H1 (cell line): ENCODE results near the gene KCTD8. TPM values are rescaled to one million over a fixed set of nuclear protein-coding genes. Genes with fewer than 3 reads are reported as not detected.

Experiments
- CTCF ChIA-PET: fragments of 300-600 bp; sonication (Branson Sonifier 250); formaldehyde crosslinking; loops from one replicate; lab custom pipeline; 2021; ENCODE audit not compliant: partially characterized antibody; lab: Charles Lee
- POLR2A ChIA-PET: fragments of 300-600 bp; sonication (Branson Sonifier 250); formaldehyde crosslinking; loops from one replicate; lab custom pipeline; 2021; ENCODE audit warnings: inconsistent platforms; ENCODE audit not compliant: partially characterized antibody; lab: Charles Lee
- DNase-seq, 2 experiments: peaks; one replicate each; pipeline versions ENCODE4 v3.0.0 to v3.0.0-alpha.2; 2010 to 2022; ENCODE audit warnings: low spot score in 2 of 2, low read depth in 1 of 2, mixed read lengths in 1 of 2
- FAIRE-seq: peaks from 2 replicates; lab custom pipeline; 2011; peaks lifted over from hg19 to GRCh38; lab: Jason Lieb, UNC
- H2AFZ ChIP-seq: 2 replicates; pipeline ENCODE4 v1.8.1; 2012; ENCODE audit warnings: low read length, inconsistent platforms
- H2AK5ac ChIP-seq: 2 replicates; pipeline ENCODE4 v1.6.1; 2013; ENCODE audit warnings: low read depth, low read length
- H2BK120ac ChIP-seq: replicated peaks from 2 replicates; pipeline ENCODE3; 2013; ENCODE audit warnings: low read depth, low read length, inconsistent platforms
- H2BK12ac ChIP-seq: 2 replicates; pipeline ENCODE4 v1.6.1; 2013; ENCODE audit warnings: low read depth, low read length
- H2BK15ac ChIP-seq: 2 replicates; pipeline ENCODE4 v1.6.1; 2013; ENCODE audit warnings: low read length
- H2BK20ac ChIP-seq: 2 replicates; pipeline ENCODE4 v1.6.1; 2013; ENCODE audit warnings: low read length
- H2BK5ac ChIP-seq: 2 replicates; pipeline ENCODE4 v1.6.1; 2013; ENCODE audit warnings: low read depth, low read length
- H3K14ac ChIP-seq: 2 replicates; pipeline ENCODE4 v1.6.1; 2013; ENCODE audit warnings: inconsistent platforms; ENCODE audit not compliant: insufficient read length
- H3K18ac ChIP-seq: 2 replicates; pipeline ENCODE4 v1.6.1; 2013; ENCODE audit warnings: low read length; ENCODE audit errors: extremely low read depth
- H3K23ac ChIP-seq: 2 replicates; pipeline ENCODE4 v1.6.1; 2013; ENCODE audit warnings: inconsistent platforms; ENCODE audit not compliant: insufficient read length
- H3K23me2 ChIP-seq: 2 replicates; pipeline ENCODE4 v1.6.1; 2013; ENCODE audit warnings: low read depth, low read length
- H3K27ac ChIP-seq: 2 replicates; pipeline ENCODE4 v1.6.1; 2011; ENCODE audit warnings: low read depth, low read length, inconsistent platforms
- H3K27me3 ChIP-seq, 4 experiments: replicated peaks in 1 of 4; 1 replicate in 1 of 4; 2 replicates in 3 of 4; pipeline versions ENCODE4 v1.6.1 to v1.8.1; 2011 to 2013; ENCODE audit warnings: low read length in 3 of 4, mild to moderate bottlenecking in 3 of 4, inconsistent platforms in 2 of 4, mixed read lengths in 2 of 4, moderate library complexity in 1 of 4; ENCODE audit not compliant: control insufficient read depth in 3 of 4, insufficient read depth in 3 of 4; ENCODE audit errors: extremely low read depth in 1 of 4
- H3K36me3 ChIP-seq, 4 experiments: 2 replicates each; pipeline versions ENCODE4 v1.6.1 to v1.8.1; 2011 to 2013; ENCODE audit warnings: mild to moderate bottlenecking in 4 of 4, low read length in 3 of 4, moderate library complexity in 2 of 4, control low read depth in 1 of 4, inconsistent platforms in 1 of 4; ENCODE audit not compliant: insufficient read depth in 4 of 4, control insufficient read depth in 2 of 4
- H3K4ac ChIP-seq: replicated peaks from 2 replicates; pipeline ENCODE3; 2013; ENCODE audit warnings: low read length, low read depth, mixed read lengths, inconsistent platforms; ENCODE audit not compliant: insufficient read length
- H3K4me1 ChIP-seq, 4 experiments: replicated peaks in 1 of 4; 1 replicate in 1 of 4; 2 replicates in 3 of 4; pipeline versions ENCODE4 v1.6.1 to v1.8.1; 2011 to 2013; ENCODE audit warnings: low read length in 3 of 4, inconsistent platforms in 2 of 4, mixed read lengths in 1 of 4; ENCODE audit not compliant: insufficient read depth in 4 of 4, control insufficient read depth in 3 of 4
- H3K4me2 ChIP-seq, 2 experiments: 2 replicates each; pipeline versions ENCODE4 v1.6.1 to v1.8.1; 2011 to 2013; ENCODE audit warnings: low read depth in 2 of 2, low read length in 2 of 2, control low read depth in 1 of 2, inconsistent platforms in 1 of 2, mild to moderate bottlenecking in 1 of 2; ENCODE audit not compliant: insufficient read depth in 1 of 2
- H3K4me3 ChIP-seq, 4 experiments: fragments of 200-600, 300-600 bp in 1 of 4; sonication (generic), shearing (Covaris generic), sonication (Bioruptor Twin) in 1 of 4; 2 replicates each; pipeline versions ENCODE4 v1.5.1 to v1.8.1; 2011 to 2016; ENCODE audit warnings: low read length in 4 of 4, low read depth in 3 of 4, control low read depth in 2 of 4, inconsistent platforms in 2 of 4, mild to moderate bottlenecking in 2 of 4, mixed read lengths in 1 of 4, moderate library complexity in 1 of 4; ENCODE audit not compliant: insufficient read depth in 2 of 4; ENCODE audit errors: extremely low read depth in 1 of 4
- H3K56ac ChIP-seq: replicated peaks from 2 replicates; pipeline ENCODE3; 2013; ENCODE audit warnings: low read depth, mild to moderate bottlenecking, mixed read lengths, low read length, inconsistent platforms; ENCODE audit not compliant: insufficient read length
- H3K79me1 ChIP-seq: 2 replicates; pipeline ENCODE4 v1.6.1; 2013; ENCODE audit warnings: low read depth, low read length, control low read depth
- H3K79me2 ChIP-seq, 2 experiments: 2 replicates each; pipeline versions ENCODE4 v1.6.1 to v1.8.1; 2012 to 2013; ENCODE audit warnings: low read length in 2 of 2, mild to moderate bottlenecking in 2 of 2, inconsistent platforms in 1 of 2; ENCODE audit not compliant: insufficient read depth in 2 of 2, control insufficient read depth in 1 of 2
- H3K9ac ChIP-seq, 4 experiments: replicated peaks in 1 of 4; 1 replicate in 1 of 4; 2 replicates in 3 of 4; pipeline versions ENCODE4 v1.6.1 to v1.8.1; 2011 to 2013; ENCODE audit warnings: low read depth in 3 of 4, low read length in 3 of 4, control low read depth in 2 of 4, mild to moderate bottlenecking in 2 of 4, moderate library complexity in 2 of 4, inconsistent platforms in 1 of 4; ENCODE audit errors: extremely low read depth in 1 of 4
- H3K9me3 ChIP-seq, 2 experiments: 2 replicates each; pipeline versions ENCODE4 v1.6.1 to v1.8.1; 2012 to 2013; ENCODE audit warnings: mild to moderate bottlenecking in 2 of 2, moderate library complexity in 2 of 2, control low read depth in 1 of 2, inconsistent platforms in 1 of 2, low read depth in 1 of 2, low read length in 1 of 2, mixed read lengths in 1 of 2; ENCODE audit not compliant: insufficient read depth in 2 of 2
- H4K20me1 ChIP-seq, 2 experiments: replicated peaks in 1 of 2; 2 replicates each; pipeline versions ENCODE3 to v1.8.1; 2011 to 2013; ENCODE audit warnings: inconsistent platforms in 2 of 2, low read length in 2 of 2, mild to moderate bottlenecking in 1 of 2; ENCODE audit not compliant: insufficient read depth in 2 of 2, control insufficient read depth in 1 of 2
- H4K5ac ChIP-seq: 2 replicates; pipeline ENCODE4 v1.6.1; 2013; ENCODE audit warnings: low read length, low read depth, mixed read lengths, inconsistent platforms; ENCODE audit not compliant: insufficient read length
- H4K8ac ChIP-seq: 2 replicates; pipeline ENCODE4 v1.8.0; 2013; ENCODE audit warnings: mild to moderate bottlenecking, moderate library complexity, low read length, inconsistent platforms; ENCODE audit not compliant: insufficient read depth; ENCODE audit errors: extremely low read depth
- H4K91ac ChIP-seq: replicated peaks from 2 replicates; pipeline ENCODE3; 2013; ENCODE audit warnings: low read length, mixed read lengths, inconsistent platforms; ENCODE audit not compliant: insufficient read length
- ATF3 ChIP-seq: IDR thresholded peaks from 2 replicates; pipeline ENCODE4 v1.6.1; 2011; ENCODE audit warnings: low read depth, mild to moderate bottlenecking, low read length; ENCODE audit not compliant: insufficient read depth
- CEBPB ChIP-seq: IDR thresholded peaks from 2 replicates; pipeline ENCODE4 v1.6.1; 2012; ENCODE audit warnings: low read depth, low read length
- PHF8 ChIP-seq: fragments of 200-600 bp; sonication (generic); conservative IDR thresholded peaks from 2 replicates; pipeline ENCODE4 v1.7.1; 2012; ENCODE audit warnings: low read depth, mild to moderate bottlenecking, inconsistent platforms, low read length, moderate library complexity
- TCF12 ChIP-seq: IDR thresholded peaks from 2 replicates; pipeline ENCODE4 v1.6.1; 2011; ENCODE audit warnings: low read depth, mild to moderate bottlenecking, low read length
- WGBS, 2 experiments: shearing (Covaris generic) in 1 of 2; methylation state at CpG; one replicate each; pipeline versions ENCODE4 v1.1.6 to v1.1.7; 2013 to 2015; ENCODE audit warnings: low lambda C conversion rate in 2 of 2, mixed read lengths in 2 of 2, inconsistent platforms in 1 of 2, low coverage in 1 of 2, missing lambda C conversion rate in 1 of 2; ENCODE audit not compliant: insufficient replicate concordance in 2 of 2, insufficient coverage in 1 of 2, insufficient read length in 1 of 2; ENCODE audit errors: extremely low coverage in 1 of 2, missing lambda C conversion rate in 1 of 2; 5-methylcytosine and 5-hydroxymethylcytosine counted together
- polyA plus RNA-seq, 7 experiments: library from polyadenylated mRNA; depleted of rRNA in 3 of 7; stranded (reverse) in 5 of 7; unstranded in 2 of 7; fragments of >200 nt in 5 of 7; fragments of 200-250 nt in 2 of 7; gene quantifications; 1 replicate in 5 of 7; 2 replicates in 1 of 7; 4 replicates in 1 of 7; pipeline versions ENCODE4 v1.2.1 to v1.2.3, GENCODE V29; 2011 to 2013; ENCODE audit warnings: missing spikeins in 2 of 7, mixed read lengths in 2 of 7
- total RNA-seq: library from RNA; stranded (reverse); fragmentation: NEBNext Ultra II Directional; extraction: Animal tissue kit (Norgen Biotek cat#: 25700); gene quantifications from 2 replicates; pipeline ENCODE4 v1.2.1, GENCODE V29; 2021

The KCTD8 gene
- total and polyA plus RNA-seq, 2 of the 8 experiments (the other 6 are each of a cell fraction or from before 2014, with no cell fraction given), result 2.9 to 3.7 TPM

- H3K18ac ChIP-seq, result no peak overlapping the region
- H3K4me3 ChIP-seq, result no peak overlapping the region
- H2BK5ac ChIP-seq, result no peak overlapping the region
- 91% methylated on average over 1 of the region's 1 CpG; no CpG with 5 or more reads in 1 of the 2 experiments for WGBS, 2 experiments
- TF ChIP-seq PHF8 (no peak), CEBPB (no peak), ATF3 (no peak), TCF12 (no peak)
- no peak overlapping the region for H2AK5ac ChIP-seq
- no peak overlapping the region for H3K56ac ChIP-seq
- H3K79me1 ChIP-seq, result no peaks in the 10 kb centered on the region
- H3K9ac ChIP-seq, result no peak overlapping the region
- H2BK15ac ChIP-seq, result no peak overlapping the region
- no peak overlapping the region for H4K8ac ChIP-seq
- no peak overlapping the region for H3K4me2 ChIP-seq
- H4K20me1 ChIP-seq, result no peaks in the 10 kb centered on the region
- no peaks in the 10 kb centered on the region for H3K79me2 ChIP-seq
- ChIA-PET CTCF (no interaction called here), POLR2A (no interaction called here)
- no peak overlapping the region for H3K23ac ChIP-seq
- no peaks in the 10 kb centered on the region for H3K4me1 ChIP-seq
- H3K4ac ChIP-seq, result no peak overlapping the region
- H4K91ac ChIP-seq, result no peak overlapping the region
- no peak for DNase-seq
- no peak overlapping the region for H3K27ac ChIP-seq
- no peaks in the 10 kb centered on the region for H3K36me3 ChIP-seq
- H3K14ac ChIP-seq, result no peak overlapping the region
- no peaks in the 10 kb centered on the region for H3K23me2 ChIP-seq
- no peak overlapping the region for H2BK120ac ChIP-seq
- H3K27me3 ChIP-seq, result no peaks in the 10 kb centered on the region
- H2BK20ac ChIP-seq, result no peak overlapping the region
- H2BK12ac ChIP-seq, result no peak overlapping the region
- H3K9me3 ChIP-seq, result peaks cover 0 to 4% of the 10 kb centered on the region in 2 experiments; a peak in 1 of 4 replicates
- no peak overlapping the region for H4K5ac ChIP-seq
- no peak for FAIRE-seq
- H2AFZ ChIP-seq, result no peak overlapping the region
Measured at GRCh38 chr4:44194365-44194764, 254.2 kb downstream of the KCTD8 start.
